Measurements from ENCODE around the gene TENT4A. TPM values are rescaled to one million over a fixed set of nuclear protein-coding genes. Genes with fewer than 3 reads are reported as not detected.

Gene TENT4A
- total RNA-seq, 1 experiment from 2014 or later = 32.3 TPM

GRCh38 chr5:6724321-6724929 lies 11.2 kb downstream of the TENT4A start:
- Histone ChIP-seq H3K4me3 (ENCODE audit: low read depth, low read length) (no peak overlapping the region), H3K9me3 (no peaks in the 10 kb centered on the region), H3K27me3 (replicated peaks; ENCODE audit: control insufficient read depth, insufficient read depth, low read length) (no peaks in the 10 kb centered on the region), H3K36me3 (ENCODE audit: control insufficient read depth, insufficient read depth, low read length) (no peaks in the 10 kb centered on the region), H3K4me1 (no peaks in the 10 kb centered on the region)
- Mint-ChIP-seq H3K4me3 (ENCODE audit: unreplicated experiment) (no peak overlapping the region), H3K4me1 (ENCODE audit: low read depth, unreplicated experiment) (peaks cover 8% of the 10 kb centered on the region), H3K9me3 (ENCODE audit: unreplicated experiment) (no peaks in the 10 kb centered on the region), H3K27me3 (ENCODE audit: insufficient read depth, unreplicated experiment) (no peaks in the 10 kb centered on the region), H3K36me3 (ENCODE audit: insufficient read depth, unreplicated experiment) (peaks cover 37% of the 10 kb centered on the region), H3K27ac (ENCODE audit: unreplicated experiment) (no peak overlapping the region)
- ChIA-PET POLR2A (no interaction called here), CTCF (no interaction called here)
- DNase-seq = no peak
- no peak for TF ChIP-seq CTCF (IDR thresholded peaks at IDR 0.05; ENCODE audit: insufficient read depth in 1 of 2, low read depth in 1 of 2, low read length in 1 of 2, severe bottlenecking in 1 of 2, unreplicated experiment in 1 of 2)
- BruUV-seq (replicated peaks) = no TSS peak
- intact Hi-C loops (cut with micrococcal nuclease; ENCODE audit: unreplicated experiment) = no loop called here

DNA sequence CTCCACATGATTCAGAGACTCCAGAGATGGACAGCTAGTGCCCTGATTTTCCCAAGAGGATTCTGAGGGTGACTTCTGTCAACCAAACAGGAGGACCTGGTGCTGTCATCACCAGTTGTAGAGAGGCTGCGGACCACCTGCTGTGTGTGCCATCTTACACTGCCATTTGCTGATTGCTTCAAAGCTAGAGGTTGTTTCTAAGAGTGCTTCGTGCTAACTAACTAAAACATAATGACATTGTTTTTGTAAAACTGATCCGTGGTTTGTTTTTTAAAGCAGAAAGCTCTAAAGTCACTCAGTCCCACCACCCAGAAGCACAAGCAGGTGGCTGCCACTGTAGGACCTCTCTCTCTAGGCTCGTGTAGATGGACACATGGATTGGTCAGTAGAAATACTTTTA lies 12.2 kb downstream of the TENT4A start:
- DNase-seq = no peak
- Mint-ChIP-seq H3K4me3 (ENCODE audit: unreplicated experiment) (no peak overlapping the region), H3K4me1 (ENCODE audit: low read depth, unreplicated experiment) (peaks cover 8% of the 10 kb centered on the region), H3K36me3 (ENCODE audit: insufficient read depth, unreplicated experiment) (peaks cover 33% of the 10 kb centered on the region), H3K27ac (ENCODE audit: unreplicated experiment) (no peak overlapping the region), H3K9me3 (ENCODE audit: unreplicated experiment) (no peaks in the 10 kb centered on the region), H3K27me3 (ENCODE audit: insufficient read depth, unreplicated experiment) (no peaks in the 10 kb centered on the region)
- no peak overlapping the region for H3K4me3 ChIP-seq (ENCODE audit: low read depth, low read length)
- peaks cover 5% of the 10 kb centered on the region; the same call in 1 of the 2 replicates for H3K4me1 ChIP-seq
- no peaks in the 10 kb centered on the region for H3K27me3 ChIP-seq (replicated peaks; ENCODE audit: control insufficient read depth, insufficient read depth, low read length)
- POLR2A ChIA-PET = no interaction called here
- intact Hi-C loops (cut with micrococcal nuclease; ENCODE audit: unreplicated experiment) = no loop called here
- no peaks in the 10 kb centered on the region for H3K36me3 ChIP-seq (ENCODE audit: control insufficient read depth, insufficient read depth, low read length)
- TF ChIP-seq CTCF (IDR thresholded peaks at IDR 0.05; ENCODE audit: insufficient read depth in 1 of 2, low read depth in 1 of 2, low read length in 1 of 2, severe bottlenecking in 1 of 2, unreplicated experiment in 1 of 2) = no peak
- CTCF ChIA-PET = no interaction called here
- no peaks in the 10 kb centered on the region for H3K9me3 ChIP-seq
- BruUV-seq (replicated peaks) = no TSS peak

DNA sequence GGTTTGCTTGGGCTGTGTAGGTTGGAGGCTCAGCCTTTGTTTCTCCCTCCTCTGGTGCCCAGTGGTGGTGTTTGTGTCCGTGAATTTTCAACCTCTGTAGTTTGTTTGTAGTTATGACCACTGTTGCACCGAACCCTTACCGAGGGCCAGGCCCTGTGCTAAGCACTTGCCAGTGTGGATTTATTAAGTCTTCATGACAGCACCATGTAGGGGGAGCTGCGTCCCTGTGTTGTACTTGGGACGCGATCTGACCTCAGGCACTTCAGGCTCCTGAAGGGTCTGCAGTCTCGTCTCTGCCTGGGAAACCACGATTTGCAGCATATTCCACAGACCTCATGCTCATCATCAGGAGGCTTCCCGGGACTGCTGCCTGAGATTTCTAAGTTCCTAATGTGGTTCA lies 12.8 kb downstream of the TENT4A start:
- TF ChIP-seq CTCF (IDR thresholded peaks at IDR 0.05; ENCODE audit: insufficient read depth in 1 of 2, low read depth in 1 of 2, low read length in 1 of 2, severe bottlenecking in 1 of 2, unreplicated experiment in 1 of 2) = no peak
- CTCF ChIA-PET = no interaction called here
- no peak overlapping the region for H3K4me3 ChIP-seq (ENCODE audit: low read depth, low read length)
- H3K27me3 ChIP-seq (replicated peaks; ENCODE audit: control insufficient read depth, insufficient read depth, low read length) = no peaks in the 10 kb centered on the region
- H3K36me3 Mint-ChIP-seq (ENCODE audit: insufficient read depth, unreplicated experiment) = peaks cover 36% of the 10 kb centered on the region
- no peaks in the 10 kb centered on the region for H3K9me3 ChIP-seq
- no peaks in the 10 kb centered on the region for H3K9me3 Mint-ChIP-seq (ENCODE audit: unreplicated experiment)
- H3K4me1 Mint-ChIP-seq (ENCODE audit: low read depth, unreplicated experiment) = peaks cover 13% of the 10 kb centered on the region
- no peaks in the 10 kb centered on the region for H3K27me3 Mint-ChIP-seq (ENCODE audit: insufficient read depth, unreplicated experiment)
- no peak overlapping the region for H3K4me3 Mint-ChIP-seq (ENCODE audit: unreplicated experiment)
- BruUV-seq (replicated peaks) = no TSS peak
- H3K4me1 ChIP-seq = peaks cover 10% of the 10 kb centered on the region
- H3K27ac Mint-ChIP-seq (ENCODE audit: unreplicated experiment) = no peak overlapping the region
- POLR2A ChIA-PET = no interaction called here
- H3K36me3 ChIP-seq (ENCODE audit: control insufficient read depth, insufficient read depth, low read length) = no peaks in the 10 kb centered on the region
- intact Hi-C loops (cut with micrococcal nuclease; ENCODE audit: unreplicated experiment) = no loop called here
- DNase-seq = no peak

All from Caco-2 (cell line).